ENCODE data around the gene ZMIZ1.

Gene ZMIZ1

GRCh38 chr10:79269443-79269842, 200.7 kb downstream of the ZMIZ1 start:
- Histone ChIP-seq H3K36me3 (peaks cover 31% of the 10 kb centered on the region), H3K4me1 (peaks cover 74% of the 10 kb centered on the region), H3K9me3 (no peaks in the 10 kb centered on the region), H3K4me3 (ENCODE audit: low read depth, low read length) (peak overlapping the region; percentile 20; the same call in 1 of the 2 replicates), H3K27me3 (no peaks in the 10 kb centered on the region)
- peak; percentile 75 for DNase-seq
- no peak for TF ChIP-seq CTCF (IDR thresholded peaks at IDR 0.05; ENCODE audit: low read depth, low read length)

GRCh38 chr10:79269969-79270368, 201.2 kb downstream of the ZMIZ1 start:
- Histone ChIP-seq H3K9me3 (no peaks in the 10 kb centered on the region), H3K36me3 (peaks cover 31% of the 10 kb centered on the region), H3K4me1 (peaks cover 74% of the 10 kb centered on the region), H3K27me3 (no peaks in the 10 kb centered on the region), H3K4me3 (ENCODE audit: low read depth, low read length) (peak overlapping the region; percentile 20; the same call in 1 of the 2 replicates)
- no peak for TF ChIP-seq CTCF (IDR thresholded peaks at IDR 0.05; ENCODE audit: low read depth, low read length)
- peak; percentile 73 for DNase-seq

GRCh38 chr10:79270466-79271246, 201.9 kb downstream of the ZMIZ1 start:
- DNase-seq: peak; percentile 78
- Histone ChIP-seq H3K36me3 (peaks cover 30% of the 10 kb centered on the region), H3K27me3 (no peaks in the 10 kb centered on the region), H3K4me3 (ENCODE audit: low read depth, low read length) (peak overlapping the region; percentile 15; the same call in 1 of the 2 replicates), H3K9me3 (no peaks in the 10 kb centered on the region), H3K4me1 (peaks cover 79% of the 10 kb centered on the region)
- TF ChIP-seq CTCF (IDR thresholded peaks at IDR 0.05; ENCODE audit: low read depth, low read length): peak; percentile 29; the same call in 1 of the 2 replicates

GRCh38 chr10:79272353-79272752, 203.6 kb downstream of the ZMIZ1 start:
- Histone ChIP-seq H3K4me3 (ENCODE audit: low read depth, low read length) (no peak overlapping the region), H3K36me3 (peaks cover 31% of the 10 kb centered on the region), H3K4me1 (peaks cover 76% of the 10 kb centered on the region), H3K9me3 (no peaks in the 10 kb centered on the region), H3K27me3 (no peaks in the 10 kb centered on the region)
- DNase-seq: no peak
- no peak for TF ChIP-seq CTCF (IDR thresholded peaks at IDR 0.05; ENCODE audit: low read depth, low read length)

GRCh38 chr10:79273604-79274003, 204.8 kb downstream of the ZMIZ1 start:
- Histone ChIP-seq H3K36me3 (peaks cover 28% of the 10 kb centered on the region), H3K9me3 (no peaks in the 10 kb centered on the region), H3K27me3 (no peaks in the 10 kb centered on the region), H3K4me1 (peaks cover 70% of the 10 kb centered on the region), H3K4me3 (ENCODE audit: low read depth, low read length) (no peak overlapping the region)
- DNase-seq: no peak
- no peak for TF ChIP-seq CTCF (IDR thresholded peaks at IDR 0.05; ENCODE audit: low read depth, low read length)
